Hematopoietic multipotent progenitor cell treated with erythropoietin and hydrocortisone succinate and interleukin-3 and kit ligand, for 8 days (in vitro differentiated cells): ENCODE results near the gene CBFA2T3.

Experiments used
- DNase-seq: peaks from one replicate; pipeline ENCODE4 v3.0.0-alpha.2; 2015

CBFA2T3 gene

GRCh38 chr16:88995194-88995593 is 18.2 kb upstream of the CBFA2T3 start:
- DNase-seq = no peak

GRCh38 chr16:88994695-88995094 is 17.7 kb upstream of the CBFA2T3 start:
- peak; percentile 39 for DNase-seq

- DNase-seq = no peak
Observed at GRCh38 chr16:88993946-88994600, 17.1 kb upstream of the CBFA2T3 start.

GRCh38 chr16:88993166-88993761 is 16.3 kb upstream of the CBFA2T3 start:
- peak; percentile 88 for DNase-seq

GRCh38 chr16:88992351-88993165 is 15.6 kb upstream of the CBFA2T3 start:
- DNase-seq = peak; percentile 96

- DNase-seq = peak; percentile 56
Observed at GRCh38 chr16:88991813-88992350, 14.9 kb upstream of the CBFA2T3 start.

GRCh38 chr16:88989852-88990547 is 13.0 kb upstream of the CBFA2T3 start:
- DNase-seq = no peak

GRCh38 chr16:88988980-88989811 is 12.2 kb upstream of the CBFA2T3 start:
- no peak for DNase-seq

GRCh38 chr16:88985521-88985920 is 8.5 kb upstream of the CBFA2T3 start:
- no peak for DNase-seq

- no peak for DNase-seq
Observed at GRCh38 chr16:88983771-88984687, 7.0 kb upstream of the CBFA2T3 start.

GRCh38 chr16:88983165-88983564 is 6.2 kb upstream of the CBFA2T3 start:
- DNase-seq = peak; percentile 75

GRCh38 chr16:88982286-88983084 is 5.5 kb upstream of the CBFA2T3 start:
- DNase-seq = no peak

- DNase-seq = no peak
Observed at GRCh38 chr16:88979353-88980015, 2.5 kb upstream of the CBFA2T3 start.

GRCh38 chr16:88978608-88979346 is 1.8 kb upstream of the CBFA2T3 start:
- peak; percentile 94 for DNase-seq

- peak; percentile 34 for DNase-seq
Observed at GRCh38 chr16:88977812-88978607, 1.0 kb upstream of the CBFA2T3 start.

GRCh38 chr16:88976366-88977017 is 515 bp downstream of the CBFA2T3 start:
- peak; percentile 52 for DNase-seq

GRCh38 chr16:88975511-88976061 is 1.4 kb downstream of the CBFA2T3 start:
- DNase-seq = peak; percentile 51
